WTC11 (cell line): Measurements from ENCODE around the gene MMP19. TPM values are rescaled to one million over a fixed set of nuclear protein-coding genes. Genes with fewer than 3 reads are reported as not detected.

Source experiments
- ATAC-seq: fragments of 200-7000 bp; cut with Tn5 transposase; 2 replicates; pipeline ENCODE4 v1.10.0; 2021; ENCODE audit warnings: mild to moderate bottlenecking, moderate library complexity
- CTCF ChIA-PET: fragments of 300-600 bp; sonication (Branson Sonifier 250); formaldehyde crosslinking; loops from one replicate; lab custom pipeline; 2021; ENCODE audit warnings: antibody characterized with exemption; lab: Charles Lee
- POLR2A ChIA-PET: fragments of 350-600 bp; sonication (Branson Sonifier 250); formaldehyde crosslinking; loops from one replicate; lab custom pipeline; 2021; ENCODE audit warnings: antibody characterized with exemption; lab: Charles Lee
- DNase-seq: peaks from one replicate; pipeline ENCODE4 v3.0.0; 2021; ENCODE audit warnings: low spot score
- H3K27ac Mint-ChIP-seq: 2 replicates; pipeline ENCODE4 v1.8.0; 2021; ENCODE audit warnings: mixed read lengths
- H3K27me3 Mint-ChIP-seq: 2 replicates; pipeline ENCODE4 v1.8.0; 2021; ENCODE audit warnings: low read depth, mild to moderate bottlenecking, moderate library complexity, mixed read lengths
- H3K36me3 Mint-ChIP-seq: 2 replicates; pipeline ENCODE4 v1.8.0; 2021; ENCODE audit warnings: mixed read lengths
- H3K4me1 Mint-ChIP-seq: 2 replicates; pipeline ENCODE4 v1.8.0; 2022; ENCODE audit warnings: mixed read lengths
- H3K4me3 Mint-ChIP-seq: 2 replicates; pipeline ENCODE4 v1.8.0; 2021; ENCODE audit warnings: mild to moderate bottlenecking, moderate library complexity, mixed read lengths
- H3K9me3 Mint-ChIP-seq: 2 replicates; pipeline ENCODE4 v1.8.0; 2021; ENCODE audit warnings: mixed read lengths
- ARID4B ChIP-seq: sonication (generic); formaldehyde crosslinking; IDR thresholded peaks from 2 replicates; pipeline ENCODE4 v1.8.0; 2023; ENCODE audit warnings: missing genetic modification reagents, mild to moderate bottlenecking, borderline replicate concordance
- ATF1 ChIP-seq: sonication (generic); formaldehyde crosslinking; IDR thresholded peaks from 2 replicates; pipeline ENCODE4 v1.8.1; 2023; ENCODE audit warnings: mild to moderate bottlenecking, moderate library complexity, missing genetic modification reagents
- CREB1 ChIP-seq: sonication (generic); formaldehyde crosslinking; IDR thresholded peaks from 2 replicates; pipeline ENCODE4 v1.8.0; 2023; ENCODE audit warnings: mild to moderate bottlenecking, missing genetic modification reagents
- E2F1 ChIP-seq: sonication (generic); formaldehyde crosslinking; IDR thresholded peaks from 2 replicates; pipeline ENCODE4 v1.8.0; 2022; ENCODE audit warnings: mild to moderate bottlenecking, missing genetic modification reagents
- E2F5 ChIP-seq: sonication (generic); formaldehyde crosslinking; IDR thresholded peaks from 2 replicates; pipeline ENCODE4 v1.8.1; 2022; ENCODE audit warnings: mild to moderate bottlenecking, moderate library complexity, missing genetic modification reagents
- ELF4 ChIP-seq: sonication (generic); formaldehyde crosslinking; IDR thresholded peaks from 2 replicates; pipeline ENCODE4 v1.8.1; 2022; ENCODE audit warnings: low read depth, mild to moderate bottlenecking, moderate library complexity, missing genetic modification reagents
- FOXP4 ChIP-seq: sonication (generic); formaldehyde crosslinking; IDR thresholded peaks from 2 replicates; pipeline ENCODE4 v1.8.0; 2022; ENCODE audit warnings: mild to moderate bottlenecking, missing genetic modification reagents
- IRF1 ChIP-seq: sonication (generic); formaldehyde crosslinking; IDR thresholded peaks from 2 replicates; pipeline ENCODE4 v1.8.0; 2023; ENCODE audit warnings: missing genetic modification reagents
- IRF2 ChIP-seq: sonication (generic); formaldehyde crosslinking; IDR thresholded peaks from 2 replicates; pipeline ENCODE4 v1.8.0; 2022; ENCODE audit warnings: low read depth, missing genetic modification reagents, borderline replicate concordance
- KAT7 ChIP-seq: sonication (generic); formaldehyde crosslinking; IDR thresholded peaks from 2 replicates; pipeline ENCODE4 v1.8.1; 2023; ENCODE audit warnings: missing genetic modification reagents, mild to moderate bottlenecking, borderline replicate concordance
- MAX ChIP-seq: sonication (generic); formaldehyde crosslinking; IDR thresholded peaks from 2 replicates; pipeline ENCODE4 v1.8.0; 2022; ENCODE audit warnings: mild to moderate bottlenecking, missing genetic modification reagents
- NFYB ChIP-seq: sonication (generic); formaldehyde crosslinking; conservative IDR thresholded peaks from 2 replicates; pipeline ENCODE4 v1.8.0; 2022; ENCODE audit warnings: low read depth, missing genetic modification reagents
- SP1 ChIP-seq: sonication (generic); formaldehyde crosslinking; conservative IDR thresholded peaks from 2 replicates; pipeline ENCODE4 v1.8.1; 2022; ENCODE audit warnings: missing genetic modification reagents
- STAT6 ChIP-seq: sonication (generic); formaldehyde crosslinking; conservative IDR thresholded peaks from 2 replicates; pipeline ENCODE4 v1.8.1; 2023; ENCODE audit warnings: mild to moderate bottlenecking, low read depth, missing genetic modification reagents, moderate library complexity
- TEAD1 ChIP-seq: sonication (generic); formaldehyde crosslinking; IDR thresholded peaks from 2 replicates; pipeline ENCODE4 v1.8.0; 2022; ENCODE audit warnings: mild to moderate bottlenecking, missing genetic modification reagents
- ZNF219 ChIP-seq: sonication (generic); formaldehyde crosslinking; IDR thresholded peaks from 2 replicates; pipeline ENCODE4 v1.8.0; 2023; ENCODE audit warnings: missing genetic modification reagents, mild to moderate bottlenecking, borderline replicate concordance
- ZNF263 ChIP-seq: sonication (generic); formaldehyde crosslinking; IDR thresholded peaks from 2 replicates; pipeline ENCODE4 v1.8.1; 2022; ENCODE audit warnings: low read depth, mild to moderate bottlenecking, moderate library complexity, missing genetic modification reagents
- total RNA-seq: library from RNA; stranded (reverse); gene quantifications from 3 replicates; pipeline ENCODE4 v1.2.3, GENCODE V29; 2021

MMP19 gene
- total RNA-seq, 1 experiment from 2014 or later = 1.6 TPM

GRCh38 chr12:55827806-55828205 lies 14.9 kb downstream of the MMP19 start (continued):
- TF ChIP-seq STAT6 (CRISPR knock-in tag) = no peak
- no peak for TF ChIP-seq MAX
- TF ChIP-seq CREB1 (CRISPR knock-in tag) = no peak
- TF ChIP-seq KAT7 (CRISPR knock-in tag) = no peak

GRCh38 chr12:55824726-55825125 lies 18.0 kb downstream of the MMP19 start:
- POLR2A ChIA-PET = no interaction called here
- DNase-seq = no peak
- no peak for ATAC-seq
- H3K4me1 Mint-ChIP-seq = peaks cover 18% of the 10 kb centered on the region
- no peak for TF ChIP-seq ATF1
- no peak for TF ChIP-seq FOXP4 (CRISPR knock-in tag)
- no peak for TF ChIP-seq STAT6 (CRISPR knock-in tag)
- TF ChIP-seq ELF4 (CRISPR knock-in tag) = no peak
- no peak for TF ChIP-seq TEAD1 (CRISPR knock-in tag)
- no peak for TF ChIP-seq ZNF263 (CRISPR knock-in tag)
- no peak for TF ChIP-seq NFYB (CRISPR knock-in tag)
- TF ChIP-seq IRF1 (CRISPR knock-in tag) = no peak
- H3K27ac Mint-ChIP-seq = 0 out of 2 replicates have a peak overlapping the region, but pooled peaks have one; percentile 2
- H3K27me3 Mint-ChIP-seq = no peaks in the 10 kb centered on the region
- no peak overlapping the region for H3K4me3 Mint-ChIP-seq
- H3K36me3 Mint-ChIP-seq = peaks cover 35% of the 10 kb centered on the region
- CTCF ChIA-PET = interaction anchor here (0.6 to 1.2 kb wide), 5 partner anchors 12 to 143 kb away, joined by 3 to 5 read pairs (median 4); no protein-coding TSS in a partner anchor
- no peaks in the 10 kb centered on the region for H3K9me3 Mint-ChIP-seq

- no peaks in the 10 kb centered on the region for H3K9me3 Mint-ChIP-seq
- H3K36me3 Mint-ChIP-seq = peaks cover 40% of the 10 kb centered on the region
- no peaks in the 10 kb centered on the region for H3K27me3 Mint-ChIP-seq
- ATAC-seq (no peak), DNase-seq (no peak)
- peaks cover 24% of the 10 kb centered on the region for H3K4me1 Mint-ChIP-seq
- no peak overlapping the region for H3K4me3 Mint-ChIP-seq
- H3K27ac Mint-ChIP-seq = peak overlapping the region; percentile 57; the same call in 1 of the 2 replicates
- POLR2A ChIA-PET = no interaction called here
- CTCF ChIA-PET = interaction anchor here (0.7 kb wide), 1 partner anchor 93 kb away, joined by 3 read pairs; no protein-coding TSS in a partner anchor
- TF ChIP-seq ZNF219 (CRISPR knock-in tag) = no peak
- TF ChIP-seq MAX = no peak
- TF ChIP-seq ARID4B (CRISPR knock-in tag) = no peak
- TF ChIP-seq E2F5 = no peak
- TF ChIP-seq E2F1 (CRISPR knock-in tag) = no peak
- no peak for TF ChIP-seq IRF2 (CRISPR knock-in tag)
- no peak for TF ChIP-seq SP1
These were observed 19.3 kb downstream of the MMP19 start for GRCh38 chr12:55823419-55823818.
